Calu3 (cell line): Measurements from ENCODE around the gene DAB1. TPM values are rescaled to one million over a fixed set of nuclear protein-coding genes. Genes with fewer than 3 reads are reported as not detected.

Source experiments
- BruUV-seq: library from RNA; stranded (reverse); fragments of 400-500 nt; replicated peaks from 2 replicates; lab custom pipeline; 2021; lab: Mats Ljungman, UMichigan
- CTCF ChIA-PET: fragments of 300-600 bp; sonication (Branson Sonifier 250); formaldehyde crosslinking; loops from one replicate; lab custom pipeline; 2022; ENCODE audit warnings: antibody characterized with exemption; lab: Charles Lee
- DNase-seq: peaks from one replicate; pipeline ENCODE4 v3.0.0; 2022
- H3K27ac Mint-ChIP-seq: one replicate; pipeline ENCODE4 v1.8.0; 2022; ENCODE audit warnings: mixed read lengths; ENCODE audit not compliant: unreplicated experiment
- H3K27me3 Mint-ChIP-seq: one replicate; pipeline ENCODE4 v1.8.0; 2022; ENCODE audit warnings: mixed read lengths; ENCODE audit not compliant: unreplicated experiment
- H3K36me3 Mint-ChIP-seq: one replicate; pipeline ENCODE4 v1.8.0; 2022; ENCODE audit warnings: mild to moderate bottlenecking, moderate library complexity, mixed read lengths; ENCODE audit not compliant: insufficient read depth, unreplicated experiment
- H3K4me1 Mint-ChIP-seq: one replicate; pipeline ENCODE4 v1.8.0; 2022; ENCODE audit warnings: mild to moderate bottlenecking, low read depth, mixed read lengths; ENCODE audit not compliant: unreplicated experiment
- H3K4me3 Mint-ChIP-seq: one replicate; pipeline ENCODE4 v1.8.0; 2022; ENCODE audit warnings: mild to moderate bottlenecking, low read depth, moderate library complexity, mixed read lengths; ENCODE audit not compliant: unreplicated experiment
- H3K9me3 Mint-ChIP-seq: one replicate; pipeline ENCODE4 v1.8.0; 2022; ENCODE audit warnings: low read depth, mixed read lengths; ENCODE audit not compliant: unreplicated experiment
- intact Hi-C: fragments of 100-400 bp; cut with micrococcal nuclease; formaldehyde crosslinking; loops from one replicate; pipeline ENCODE4 v1.10.0; 2022; ENCODE audit not compliant: unreplicated experiment
- total RNA-seq: library from RNA; stranded (reverse); gene quantifications from 2 replicates; pipeline ENCODE4 v1.2.3, GENCODE V29; 2022
- TF ChIP-seq, protein P1 (sequence below): fragments of 200-600 bp; IDR thresholded peaks from one replicate; pipeline ENCODE4 v1.8.0; 2022; ENCODE audit warnings: antibody characterized with exemption; ENCODE audit not compliant: unreplicated experiment

Gene DAB1
- total RNA-seq, 1 experiment from 2014 or later = not detected

DNA sequence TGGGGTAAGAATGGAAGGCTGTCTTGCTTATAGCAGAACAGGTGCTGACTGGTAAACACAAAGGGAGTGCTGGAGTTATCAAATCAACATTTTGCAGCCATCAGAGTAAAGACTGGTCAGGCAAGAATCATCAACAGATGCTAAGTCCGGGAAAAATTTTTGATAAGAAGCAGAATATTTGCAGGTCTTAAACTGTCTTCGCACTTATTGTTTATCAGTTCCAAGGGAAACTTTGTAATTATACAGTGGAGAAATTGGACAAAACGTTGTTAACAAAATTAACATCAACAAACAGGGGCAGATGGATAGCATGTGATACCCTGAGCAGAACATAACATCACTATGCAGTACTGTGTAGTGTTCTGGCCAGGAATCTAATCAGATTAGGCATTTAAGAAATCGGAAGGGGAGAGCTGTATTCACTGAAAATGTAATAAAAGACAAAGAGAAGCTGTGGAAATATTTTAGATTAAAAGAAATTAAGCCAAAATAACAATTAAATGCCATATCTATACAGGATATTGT is 127.1 kb downstream of the DAB1 start:
- Mint-ChIP-seq H3K4me1 (no peaks in the 10 kb centered on the region), H3K27me3 (no peaks in the 10 kb centered on the region), H3K9me3 (peaks cover 5% of the 10 kb centered on the region), H3K27ac (no peak overlapping the region), H3K4me3 (no peak overlapping the region), H3K36me3 (no peaks in the 10 kb centered on the region)
- CTCF ChIA-PET = no interaction called here
- no peak for DNase-seq
- no TSS peak for BruUV-seq
- intact Hi-C loops = no loop called here
- TF ChIP-seq, protein P1, sequence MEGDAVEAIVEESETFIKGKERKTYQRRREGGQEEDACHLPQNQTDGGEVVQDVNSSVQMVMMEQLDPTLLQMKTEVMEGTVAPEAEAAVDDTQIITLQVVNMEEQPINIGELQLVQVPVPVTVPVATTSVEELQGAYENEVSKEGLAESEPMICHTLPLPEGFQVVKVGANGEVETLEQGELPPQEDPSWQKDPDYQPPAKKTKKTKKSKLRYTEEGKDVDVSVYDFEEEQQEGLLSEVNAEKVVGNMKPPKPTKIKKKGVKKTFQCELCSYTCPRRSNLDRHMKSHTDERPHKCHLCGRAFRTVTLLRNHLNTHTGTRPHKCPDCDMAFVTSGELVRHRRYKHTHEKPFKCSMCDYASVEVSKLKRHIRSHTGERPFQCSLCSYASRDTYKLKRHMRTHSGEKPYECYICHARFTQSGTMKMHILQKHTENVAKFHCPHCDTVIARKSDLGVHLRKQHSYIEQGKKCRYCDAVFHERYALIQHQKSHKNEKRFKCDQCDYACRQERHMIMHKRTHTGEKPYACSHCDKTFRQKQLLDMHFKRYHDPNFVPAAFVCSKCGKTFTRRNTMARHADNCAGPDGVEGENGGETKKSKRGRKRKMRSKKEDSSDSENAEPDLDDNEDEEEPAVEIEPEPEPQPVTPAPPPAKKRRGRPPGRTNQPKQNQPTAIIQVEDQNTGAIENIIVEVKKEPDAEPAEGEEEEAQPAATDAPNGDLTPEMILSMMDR = no peak

DNA sequence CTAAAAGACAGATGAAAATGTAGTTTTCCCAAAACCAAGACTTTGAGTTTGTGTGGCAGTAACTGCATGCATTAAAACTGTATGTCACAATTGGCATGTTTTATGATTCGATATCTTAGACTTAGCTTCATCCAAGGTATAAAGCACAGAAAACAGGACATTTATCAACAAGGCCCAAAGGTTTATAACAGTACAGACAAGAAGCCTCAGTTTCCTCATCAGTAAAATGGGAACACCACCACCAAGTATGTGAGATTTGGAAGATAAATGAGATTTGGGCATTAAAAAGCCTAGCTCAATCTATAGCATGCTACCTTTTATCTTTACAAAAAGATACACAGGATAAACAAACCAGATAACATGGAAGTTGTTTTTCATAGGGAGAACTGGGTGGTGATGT is 128.5 kb downstream of the DAB1 start:
- Mint-ChIP-seq H3K27ac (no peak overlapping the region), H3K4me1 (no peaks in the 10 kb centered on the region), H3K36me3 (no peaks in the 10 kb centered on the region), H3K27me3 (no peaks in the 10 kb centered on the region), H3K9me3 (peaks cover 4% of the 10 kb centered on the region), H3K4me3 (no peak overlapping the region)
- CTCF ChIA-PET = no interaction called here
- intact Hi-C loops = no loop called here
- TF ChIP-seq, protein P1 = no peak
- DNase-seq = no peak
- no TSS peak for BruUV-seq

DNA sequence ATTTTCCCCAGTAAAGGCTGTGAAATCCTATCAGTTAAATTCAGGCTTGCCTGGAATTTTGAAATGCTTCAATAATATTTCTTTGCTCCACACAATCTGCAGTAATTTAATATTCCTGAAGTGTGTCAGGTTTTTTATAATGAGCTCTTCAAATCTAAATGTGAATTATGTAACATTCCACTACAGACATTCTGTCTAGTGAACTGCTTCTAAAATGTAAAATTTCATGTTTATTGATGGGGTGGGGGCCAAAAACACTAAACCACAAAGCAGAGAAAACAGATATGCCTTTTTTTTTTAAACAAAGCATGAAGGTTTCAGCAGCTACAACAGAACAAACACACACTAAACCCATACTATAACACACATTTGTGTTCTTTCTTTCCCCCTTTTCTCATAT is 129.7 kb downstream of the DAB1 start:
- peaks cover 2% of the 10 kb centered on the region for H3K9me3 Mint-ChIP-seq

DNA sequence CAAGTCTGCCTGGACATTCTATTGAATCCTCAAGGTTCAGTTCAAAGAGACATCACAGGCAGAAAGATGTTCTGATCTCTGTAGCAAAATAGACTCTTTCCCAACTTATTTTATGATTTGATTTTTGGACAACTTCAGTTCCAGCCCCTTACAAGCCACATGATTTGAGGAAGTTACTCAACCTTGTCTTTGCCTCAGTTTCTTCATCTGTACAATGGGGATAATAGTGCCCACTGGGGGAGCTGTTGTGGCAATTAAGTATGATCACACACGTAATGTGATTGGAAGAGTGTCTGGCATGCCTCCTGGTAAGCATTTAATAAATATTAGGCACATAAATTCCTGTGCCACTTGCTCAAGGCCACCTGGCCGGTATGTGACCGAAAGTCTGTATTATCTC is 130.6 kb downstream of the DAB1 start:
- Mint-ChIP-seq H3K4me3 (no peak overlapping the region), H3K27me3 (no peaks in the 10 kb centered on the region), H3K27ac (no peak overlapping the region), H3K36me3 (no peaks in the 10 kb centered on the region), H3K4me1 (no peaks in the 10 kb centered on the region), H3K9me3 (peaks cover 2% of the 10 kb centered on the region)
- no TSS peak for BruUV-seq
- DNase-seq = no peak
- CTCF ChIA-PET = no interaction called here
- TF ChIP-seq, protein P1 = no peak
- intact Hi-C loops = no loop called here

More for the DNA sequence above, 129.7 kb downstream of the DAB1 start:
- no TSS peak for BruUV-seq
- TF ChIP-seq, protein P1 = no peak
- CTCF ChIA-PET = no interaction called here
- H3K4me1 Mint-ChIP-seq = no peaks in the 10 kb centered on the region
- intact Hi-C loops = no loop called here
- no peak overlapping the region for H3K27ac Mint-ChIP-seq
- H3K36me3 Mint-ChIP-seq = no peaks in the 10 kb centered on the region
- no peak for DNase-seq
- no peak overlapping the region for H3K4me3 Mint-ChIP-seq
- no peaks in the 10 kb centered on the region for H3K27me3 Mint-ChIP-seq
